GM21367 (cell line): ENCODE results near the gene TOMM34.

Source experiments
- ATAC-seq: cut with Tn5 transposase; IDR thresholded peaks from one replicate; pipeline ENCODE4 v1.9.1; 2021; ENCODE audit not compliant: unreplicated experiment

Gene TOMM34

GRCh38 chr20:44960103-44960852 lies at the start of gene TOMM34:
Gene TOMM34, minus strand, starts transcription at chr20:44960397. Its CDS starts 64 bp downstream, at chr20:44960333.
- peak; percentile 78 for ATAC-seq

- no peak for ATAC-seq
Observed at GRCh38 chr20:45008521-45009049, 48.4 kb upstream of the TOMM34 start.

- no peak for ATAC-seq
Observed at GRCh38 chr20:44997668-44998067, 37.5 kb upstream of the TOMM34 start.

GRCh38 chr20:44997171-44997570 lies 37.0 kb upstream of the TOMM34 start:
- ATAC-seq = no peak

GRCh38 chr20:44993343-44993742 lies 33.1 kb upstream of the TOMM34 start:
- ATAC-seq = no peak

- no peak for ATAC-seq
Observed at GRCh38 chr20:44990957-44991356, 30.8 kb upstream of the TOMM34 start.

- ATAC-seq = no peak
Observed at GRCh38 chr20:44990425-44990824, 30.2 kb upstream of the TOMM34 start.

- no peak for ATAC-seq
Observed at GRCh38 chr20:44988631-44989171, 28.5 kb upstream of the TOMM34 start.

GRCh38 chr20:44983093-44983674 lies 23.0 kb upstream of the TOMM34 start:
- no peak for ATAC-seq

- no peak for ATAC-seq
Observed at GRCh38 chr20:44981736-44982406, 21.7 kb upstream of the TOMM34 start.

- peak; percentile 83 for ATAC-seq
Observed at GRCh38 chr20:44979090-44979621, 19.0 kb upstream of the TOMM34 start.

- no peak for ATAC-seq
Observed at GRCh38 chr20:44976698-44977097, 16.5 kb upstream of the TOMM34 start.

GRCh38 chr20:44973053-44973452 lies 12.9 kb upstream of the TOMM34 start:
- no peak for ATAC-seq

GRCh38 chr20:44970243-44970757 lies 10.1 kb upstream of the TOMM34 start:
- ATAC-seq = no peak

- no peak for ATAC-seq
Observed at GRCh38 chr20:44969300-44969894, 9.2 kb upstream of the TOMM34 start.

- ATAC-seq = no peak
Observed at GRCh38 chr20:44967207-44967807, 7.1 kb upstream of the TOMM34 start.

- ATAC-seq = peak; percentile 48
Observed at GRCh38 chr20:44966030-44966961, 6.1 kb upstream of the TOMM34 start, which contains the start of gene STK4. Gene STK4, plus strand, starts transcription at chr20:44966512. Its CDS starts 57 bp downstream, at chr20:44966569.

- no peak for ATAC-seq
Observed at GRCh38 chr20:44965651-44966029, 5.4 kb upstream of the TOMM34 start.
